ENCODE measurements around the gene VASP. TPM values are rescaled to one million over a fixed set of nuclear protein-coding genes. Genes with fewer than 3 reads are reported as not detected.

The VASP gene
- total and polyA plus RNA-seq, 9 of the 15 experiments (the other 6 are each of a cell fraction or from before 2014, with no cell fraction given) = 16.7 to 261 (median 112) TPM

- no peak for TF ChIP-seq E2F4 (CRISPR knock-in tag; IDR thresholded peaks at IDR 0.05; ENCODE audit: low read depth)
- no peak for TF ChIP-seq NEUROD1 (IDR thresholded peaks at IDR 0.05; ENCODE audit: borderline replicate concordance, low read depth, low read length, partially characterized antibody)
- TF ChIP-seq, protein P1, sequence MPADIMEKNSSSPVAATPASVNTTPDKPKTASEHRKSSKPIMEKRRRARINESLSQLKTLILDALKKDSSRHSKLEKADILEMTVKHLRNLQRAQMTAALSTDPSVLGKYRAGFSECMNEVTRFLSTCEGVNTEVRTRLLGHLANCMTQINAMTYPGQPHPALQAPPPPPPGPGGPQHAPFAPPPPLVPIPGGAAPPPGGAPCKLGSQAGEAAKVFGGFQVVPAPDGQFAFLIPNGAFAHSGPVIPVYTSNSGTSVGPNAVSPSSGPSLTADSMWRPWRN (IDR thresholded peaks at IDR 0.05; ENCODE audit: low read depth) = no peak
- no peak for TF ChIP-seq TAL1 (IDR thresholded peaks at IDR 0.05)
- no peak for TF ChIP-seq NCOA2 (IDR thresholded peaks at IDR 0.05; ENCODE audit: partially characterized antibody in 2 of 2)
- no peak for TF ChIP-seq ARHGAP35 (IDR thresholded peaks at IDR 0.05; ENCODE audit: partially characterized antibody)
- no peak for TF ChIP-seq XRCC5 (IDR thresholded peaks at IDR 0.05; ENCODE audit: low read depth, low read length)
- TF ChIP-seq SMARCC2 (IDR thresholded peaks at IDR 0.05; ENCODE audit: low read depth) = no peak
- peak; percentile 61; the same call in 1 of the 2 replicates for TF ChIP-seq BCOR (IDR thresholded peaks at IDR 0.05)
- TF ChIP-seq, protein P2, sequence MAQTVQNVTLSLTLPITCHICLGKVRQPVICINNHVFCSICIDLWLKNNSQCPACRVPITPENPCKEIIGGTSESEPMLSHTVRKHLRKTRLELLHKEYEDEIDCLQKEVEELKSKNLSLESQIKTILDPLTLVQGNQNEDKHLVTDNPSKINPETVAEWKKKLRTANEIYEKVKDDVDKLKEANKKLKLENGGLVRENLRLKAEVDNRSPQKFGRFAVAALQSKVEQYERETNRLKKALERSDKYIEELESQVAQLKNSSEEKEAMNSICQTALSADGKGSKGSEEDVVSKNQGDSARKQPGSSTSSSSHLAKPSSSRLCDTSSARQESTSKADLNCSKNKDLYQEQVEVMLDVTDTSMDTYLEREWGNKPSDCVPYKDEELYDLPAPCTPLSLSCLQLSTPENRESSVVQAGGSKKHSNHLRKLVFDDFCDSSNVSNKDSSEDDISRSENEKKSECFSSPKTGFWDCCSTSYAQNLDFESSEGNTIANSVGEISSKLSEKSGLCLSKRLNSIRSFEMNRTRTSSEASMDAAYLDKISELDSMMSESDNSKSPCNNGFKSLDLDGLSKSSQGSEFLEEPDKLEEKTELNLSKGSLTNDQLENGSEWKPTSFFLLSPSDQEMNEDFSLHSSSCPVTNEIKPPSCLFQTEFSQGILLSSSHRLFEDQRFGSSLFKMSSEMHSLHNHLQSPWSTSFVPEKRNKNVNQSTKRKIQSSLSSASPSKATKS (CRISPR knock-in tag; IDR thresholded peaks at IDR 0.05) = no peak
- no peak for TF ChIP-seq YBX1 (IDR thresholded peaks at IDR 0.05)
Observed at GRCh38 chr19:45492137-45492626, 15.1 kb upstream of the VASP start (continued).

All from K562 (cell line).